Mucosa of descending colon (tissue), 3 donors: ENCODE results near the gene TMEM212. TPM values are rescaled to one million over a fixed set of nuclear protein-coding genes. Genes with fewer than 3 reads are reported as not detected.

ENCODE experiments used
- ATAC-seq: fragments of 200-7000 bp; cut with Tn5 transposase; one replicate; pipeline ENCODE4 v1.9.1; 2020; ENCODE audit warnings: mild to moderate bottlenecking, moderate library complexity
- DNase-seq, 3 donors: peaks; one replicate each; pipeline ENCODE4 v3.0.0-alpha.2; 2020
- H3K36me3 ChIP-seq: fragments of 200-600 bp; one replicate; pipeline ENCODE4 v1.8.0; 2021; ENCODE audit warnings: low read depth, mild to moderate bottlenecking
- H3K4me1 ChIP-seq: fragments of 200-600 bp; one replicate; pipeline ENCODE4 v1.8.0; 2021; ENCODE audit warnings: low read depth, mild to moderate bottlenecking
- H3K4me3 ChIP-seq: fragments of 200-600 bp; one replicate; pipeline ENCODE4 v1.8.0; 2021; ENCODE audit warnings: mild to moderate bottlenecking
- H3K9me3 ChIP-seq: fragments of 200-600 bp; one replicate; pipeline ENCODE4 v1.8.0; 2021; ENCODE audit warnings: mild to moderate bottlenecking
- intact Hi-C, 2 donors: fragments of 100-400 bp; cut with DNase I in 1 of 2; cut with micrococcal nuclease in 1 of 2; formaldehyde crosslinking; loops; one replicate each; pipeline versions ENCODE4 v1.11.0 to v1.11.1; 2022; cut with DNase I, micrococcal nuclease
- total RNA-seq, 3 donors: library from RNA; stranded (reverse); fragmentation: NEBNext Ultra II Directional in 2 of 3; extraction: Animal tissue kit (Norgen Biotek cat#: 25700) in 2 of 3; gene quantifications; one replicate each; pipeline versions ENCODE4 v1.2.1 to v1.2.4, GENCODE V29; 2021 to 2023
- TF ChIP-seq, protein P1 (sequence below): fragments of 200-600 bp; IDR thresholded peaks from one replicate; pipeline ENCODE4 v1.8.0; 2022; ENCODE audit warnings: antibody characterized with exemption, mild to moderate bottlenecking
- donor health status: DM: no; HTN: no; CAD: no; lungs with moderate emphysema.
- donor health status: DM: no; HTN: no; CAD: no.
- donor health status: DM: no; HTN: yes; CAD: no.

Gene TMEM212
- total RNA-seq, 3 donors from 2014 or later: not detected

DNA sequence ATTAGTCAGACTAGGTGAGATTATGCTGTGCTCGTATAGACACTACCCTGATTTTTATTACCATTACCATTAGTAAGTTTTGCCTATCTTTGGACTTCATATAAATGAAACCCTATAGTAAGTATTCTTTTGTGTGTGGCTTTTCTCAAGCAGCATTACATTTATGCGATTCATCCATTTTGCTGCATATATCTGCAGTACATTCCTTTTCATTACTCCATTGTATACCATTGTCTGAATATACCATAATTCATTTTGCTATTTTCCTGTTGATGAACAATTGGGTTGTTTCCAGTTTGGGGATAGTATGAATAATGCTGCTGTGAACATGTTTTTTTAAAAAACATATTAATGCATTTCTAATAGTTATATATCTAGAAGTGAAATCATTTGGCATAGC is 45.3 kb downstream of the TMEM212 start:
- Histone ChIP-seq H3K4me1 (no peaks in the 10 kb centered on the region), H3K4me3 (no peak overlapping the region), H3K36me3 (no peaks in the 10 kb centered on the region), H3K9me3 (no peaks in the 10 kb centered on the region)
- ATAC-seq (no peak), DNase-seq (no peak)
- TF ChIP-seq, protein P1, sequence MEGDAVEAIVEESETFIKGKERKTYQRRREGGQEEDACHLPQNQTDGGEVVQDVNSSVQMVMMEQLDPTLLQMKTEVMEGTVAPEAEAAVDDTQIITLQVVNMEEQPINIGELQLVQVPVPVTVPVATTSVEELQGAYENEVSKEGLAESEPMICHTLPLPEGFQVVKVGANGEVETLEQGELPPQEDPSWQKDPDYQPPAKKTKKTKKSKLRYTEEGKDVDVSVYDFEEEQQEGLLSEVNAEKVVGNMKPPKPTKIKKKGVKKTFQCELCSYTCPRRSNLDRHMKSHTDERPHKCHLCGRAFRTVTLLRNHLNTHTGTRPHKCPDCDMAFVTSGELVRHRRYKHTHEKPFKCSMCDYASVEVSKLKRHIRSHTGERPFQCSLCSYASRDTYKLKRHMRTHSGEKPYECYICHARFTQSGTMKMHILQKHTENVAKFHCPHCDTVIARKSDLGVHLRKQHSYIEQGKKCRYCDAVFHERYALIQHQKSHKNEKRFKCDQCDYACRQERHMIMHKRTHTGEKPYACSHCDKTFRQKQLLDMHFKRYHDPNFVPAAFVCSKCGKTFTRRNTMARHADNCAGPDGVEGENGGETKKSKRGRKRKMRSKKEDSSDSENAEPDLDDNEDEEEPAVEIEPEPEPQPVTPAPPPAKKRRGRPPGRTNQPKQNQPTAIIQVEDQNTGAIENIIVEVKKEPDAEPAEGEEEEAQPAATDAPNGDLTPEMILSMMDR: no peak
- intact Hi-C loops: no loop called here

DNA sequence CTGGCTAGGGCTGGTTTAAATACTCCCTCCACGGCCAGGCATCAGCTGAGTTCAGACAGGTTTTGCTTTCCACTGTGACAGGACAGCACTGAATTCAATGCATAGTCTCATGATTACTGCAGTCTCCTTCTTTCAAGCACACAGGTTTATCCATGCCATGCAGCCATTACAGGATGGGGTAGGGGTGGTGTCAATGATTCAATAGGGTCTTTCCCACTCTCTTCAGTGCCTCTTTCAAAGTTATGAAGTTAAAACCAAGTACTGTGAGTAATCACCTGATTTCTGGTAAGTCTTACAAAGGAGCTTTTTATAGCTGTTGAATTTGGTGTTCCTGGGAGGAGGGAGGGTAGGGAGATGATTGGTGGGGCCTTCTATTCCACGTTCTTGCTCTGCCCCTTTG is 47.2 kb downstream of the TMEM212 start:
- DNase-seq (no peak), ATAC-seq (no peak)
- TF ChIP-seq, protein P1: no peak
- Histone ChIP-seq H3K4me1 (no peaks in the 10 kb centered on the region), H3K9me3 (no peaks in the 10 kb centered on the region), H3K36me3 (no peaks in the 10 kb centered on the region), H3K4me3 (no peak overlapping the region)
- intact Hi-C loops: no loop called here

DNA sequence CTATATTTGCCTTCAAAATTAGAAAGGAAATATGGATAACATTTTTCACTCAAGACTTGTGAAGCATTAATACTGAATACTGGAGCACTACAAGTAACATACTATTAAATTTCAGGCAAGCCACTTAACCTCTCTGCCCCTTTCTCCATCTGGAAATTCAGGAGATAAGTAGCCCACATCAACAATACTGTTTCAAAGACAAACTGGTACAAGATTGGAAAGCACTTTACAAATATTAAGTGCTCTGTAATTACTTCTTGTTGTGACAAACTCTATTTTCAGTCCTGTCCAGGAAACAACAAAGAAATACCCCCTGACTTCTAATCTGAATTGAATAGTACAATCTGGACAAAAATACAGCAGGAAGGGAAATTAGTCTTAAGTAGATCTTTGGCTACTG is 49.3 kb downstream of the TMEM212 start:
- intact Hi-C loops: no loop called here
- no peak for ATAC-seq
- TF ChIP-seq, protein P1: no peak
- no peaks in the 10 kb centered on the region for H3K36me3 ChIP-seq
- H3K4me1 ChIP-seq: no peaks in the 10 kb centered on the region
- no peak for DNase-seq
- H3K4me3 ChIP-seq: no peak overlapping the region
- H3K9me3 ChIP-seq: no peaks in the 10 kb centered on the region

DNA sequence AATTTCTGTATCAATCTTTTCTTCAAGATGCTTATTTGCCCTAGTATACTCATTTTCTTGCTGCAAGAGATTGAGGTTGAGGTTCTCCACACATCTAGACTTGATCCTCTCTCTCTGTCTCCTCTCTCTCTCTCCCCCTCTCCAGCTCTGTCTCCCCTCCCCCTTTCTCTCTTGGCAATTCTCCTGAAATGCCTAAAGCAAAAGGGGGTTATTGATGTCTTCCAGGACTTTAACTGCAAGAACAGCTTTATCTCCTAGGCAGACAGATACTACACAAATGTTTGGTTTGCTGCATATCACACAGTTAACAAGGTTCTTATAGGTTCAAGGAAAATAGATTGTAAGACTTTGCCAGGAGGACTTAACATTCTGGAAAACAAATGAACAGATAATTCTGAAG is 52.1 kb downstream of the TMEM212 start:
- DNase-seq: no peak
- Histone ChIP-seq H3K4me1 (no peaks in the 10 kb centered on the region), H3K4me3 (no peak overlapping the region), H3K9me3 (no peaks in the 10 kb centered on the region), H3K36me3 (no peaks in the 10 kb centered on the region)
- TF ChIP-seq, protein P1: no peak
- intact Hi-C loops: no loop called here
- ATAC-seq: no peak

DNA sequence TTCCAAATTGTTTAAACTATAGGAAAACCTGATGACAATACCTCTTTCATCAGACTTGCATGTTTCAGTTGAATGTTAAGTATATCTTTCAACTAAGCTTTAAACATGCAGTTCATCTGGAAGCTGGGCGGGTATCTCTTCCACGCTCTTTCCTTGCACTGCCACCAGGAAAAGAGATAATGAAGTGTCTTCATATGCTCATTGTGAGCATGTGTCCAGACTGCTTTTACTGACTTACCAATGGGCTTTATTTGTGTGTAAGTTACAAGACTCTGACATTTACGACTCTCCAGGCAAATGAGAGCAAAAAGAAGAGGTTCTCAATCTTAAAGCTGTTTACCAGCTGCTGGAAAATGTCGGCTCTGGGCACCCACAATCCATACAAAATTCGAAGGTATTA is 52.8 kb downstream of the TMEM212 start:
- intact Hi-C loops: no loop called here
- TF ChIP-seq, protein P1: no peak

DNA sequence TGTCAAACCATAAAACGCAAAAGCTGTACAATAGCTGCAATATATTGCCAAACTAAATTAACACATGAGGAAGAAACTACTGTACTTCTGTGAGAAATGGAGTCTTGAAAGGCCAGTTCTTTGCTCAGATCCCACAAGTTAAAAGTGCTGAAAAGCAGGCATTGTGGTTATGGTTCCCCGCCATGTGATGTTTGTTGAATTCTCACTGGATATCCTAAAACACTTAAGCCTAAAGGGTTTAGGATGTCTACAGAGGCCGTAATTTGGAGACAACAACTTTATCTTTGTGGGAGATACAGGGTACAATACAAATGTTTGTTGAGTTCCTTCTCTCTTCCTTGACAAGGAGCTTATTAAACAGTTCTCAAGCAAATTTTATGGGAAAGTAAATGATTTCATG is 53.2 kb downstream of the TMEM212 start:
- no peak for ATAC-seq

More for the DNA sequence above, 52.8 kb downstream of the TMEM212 start:
- no peaks in the 10 kb centered on the region for H3K36me3 ChIP-seq
- H3K4me1 ChIP-seq: no peaks in the 10 kb centered on the region
- DNase-seq (no peak), ATAC-seq (no peak)
- no peak overlapping the region for H3K4me3 ChIP-seq
- H3K9me3 ChIP-seq: no peaks in the 10 kb centered on the region

More for the DNA sequence above, 53.2 kb downstream of the TMEM212 start:
- DNase-seq: no peak
- no peaks in the 10 kb centered on the region for H3K36me3 ChIP-seq
- H3K9me3 ChIP-seq: no peaks in the 10 kb centered on the region
- intact Hi-C loops: no loop called here
- no peaks in the 10 kb centered on the region for H3K4me1 ChIP-seq
- H3K4me3 ChIP-seq: no peak overlapping the region
- TF ChIP-seq, protein P1: no peak
